Measurements from ENCODE around the gene TYW1B.
"Not testable (repeated sequence)": the region's sequence is repeated elsewhere in the genome, so short reads cannot be mapped to it uniquely, and the experiment has no call there.

Gene TYW1B

GRCh38 chr7:72816370-72817157, 11.4 kb downstream of the TYW1B start:
- DNase-seq: not testable (repeated sequence)

GRCh38 chr7:72810437-72810836, 17.6 kb downstream of the TYW1B start:
- not testable (repeated sequence) for DNase-seq

- DNase-seq: not testable (repeated sequence)
These were observed 19.5 kb downstream of the TYW1B start for GRCh38 chr7:72808511-72808910.

GRCh38 chr7:72806851-72807250, 21.1 kb downstream of the TYW1B start:
- not testable (repeated sequence) for DNase-seq

- no peak for DNase-seq
These were observed 22.2 kb downstream of the TYW1B start for GRCh38 chr7:72805526-72806494.

GRCh38 chr7:72803778-72804177, 24.2 kb downstream of the TYW1B start:
- not testable (repeated sequence) for DNase-seq

GRCh38 chr7:72801564-72801963, 26.4 kb downstream of the TYW1B start:
- DNase-seq: not testable (repeated sequence)

GRCh38 chr7:72795401-72795800, 32.6 kb downstream of the TYW1B start:
- not testable (repeated sequence) for DNase-seq

- DNase-seq: no peak
These were observed 34.2 kb downstream of the TYW1B start for GRCh38 chr7:72793791-72794190.

- not testable (repeated sequence) for DNase-seq
These were observed 37.3 kb downstream of the TYW1B start for GRCh38 chr7:72790698-72791060.

GRCh38 chr7:72790048-72790697, 37.8 kb downstream of the TYW1B start:
- not testable (repeated sequence) for DNase-seq

- no peak for DNase-seq
These were observed 42.6 kb downstream of the TYW1B start for GRCh38 chr7:72785166-72785955.

- DNase-seq: not testable (repeated sequence)
These were observed 44.2 kb downstream of the TYW1B start for GRCh38 chr7:72783601-72784370.

- DNase-seq: no peak
These were observed 46.4 kb downstream of the TYW1B start for GRCh38 chr7:72781631-72782030.

- DNase-seq: no peak
These were observed 46.8 kb downstream of the TYW1B start for GRCh38 chr7:72781161-72781560.

- not testable (repeated sequence) for DNase-seq
These were observed 47.6 kb downstream of the TYW1B start for GRCh38 chr7:72780289-72780894.

- DNase-seq: not testable (repeated sequence)
These were observed 50.8 kb downstream of the TYW1B start for GRCh38 chr7:72777167-72777566.

- DNase-seq: not testable (repeated sequence)
These were observed 55.4 kb downstream of the TYW1B start for GRCh38 chr7:72772627-72773026.

- not testable (repeated sequence) for DNase-seq
These were observed 61.0 kb downstream of the TYW1B start for GRCh38 chr7:72766994-72767393.

- no peak for DNase-seq
These were observed 67.4 kb downstream of the TYW1B start for GRCh38 chr7:72760602-72761001.

GRCh38 chr7:72754312-72754711, 73.7 kb downstream of the TYW1B start:
- DNase-seq: no peak
